ENCODE results near the gene GABARAPL2.

GABARAPL2 gene

GRCh38 chr16:75559564-75560372 is 6.4 kb upstream of the GABARAPL2 start:
- TF ChIP-seq CTCF (IDR thresholded peaks at IDR 0.05) = no peak

GRCh38 chr16:75565640-75566039 is 539 bp upstream of the GABARAPL2 start:
- TF ChIP-seq CTCF (IDR thresholded peaks at IDR 0.05) = no peak

GRCh38 chr16:75566758-75567255 is 628 bp downstream of the GABARAPL2 start:
- TF ChIP-seq CTCF (IDR thresholded peaks at IDR 0.05) = no peak

- TF ChIP-seq CTCF (IDR thresholded peaks at IDR 0.05) = no peak
These were observed 1.7 kb downstream of the GABARAPL2 start for GRCh38 chr16:75567911-75568310.

GRCh38 chr16:75570396-75571065 is 4.4 kb downstream of the GABARAPL2 start:
- TF ChIP-seq CTCF (IDR thresholded peaks at IDR 0.05) = no peak

GRCh38 chr16:75572864-75573542 is 6.8 kb downstream of the GABARAPL2 start:
- TF ChIP-seq CTCF (IDR thresholded peaks at IDR 0.05) = no peak

- TF ChIP-seq CTCF (IDR thresholded peaks at IDR 0.05) = no peak
These were observed 7.8 kb downstream of the GABARAPL2 start for GRCh38 chr16:75573955-75574354.

Data from LNCAP (cell line).